Activated T-cell treated with anti-CD3 and anti-CD28 coated beads, Interleukin-2, amount 50 U/mL, for 1 hour (primary cell): ENCODE results near the gene SEMA3C.

Experiments
- DNase-seq: peaks from one replicate; pipeline ENCODE4 v3.0.0-alpha.2; 2020

SEMA3C gene

DNA sequence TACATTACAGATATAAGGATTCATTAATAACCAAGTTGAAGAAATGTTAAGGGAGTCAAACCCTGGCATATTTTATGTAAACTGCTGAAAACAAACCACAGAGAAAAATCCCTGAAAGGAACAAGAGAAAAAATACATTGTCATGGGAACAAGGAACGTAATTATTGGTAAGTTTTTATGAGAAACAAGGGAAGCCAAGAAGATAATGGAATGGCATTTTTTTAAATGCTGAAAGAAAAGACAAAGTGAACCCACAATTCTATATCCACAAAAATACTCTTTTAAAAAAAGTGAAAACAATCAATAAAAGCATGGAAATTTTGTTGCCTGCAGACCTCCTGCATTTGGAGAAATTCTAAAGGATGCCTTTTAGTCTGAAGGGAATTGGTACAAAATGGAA, 144.0 kb downstream of the SEMA3C start:
- no peak for DNase-seq

DNA sequence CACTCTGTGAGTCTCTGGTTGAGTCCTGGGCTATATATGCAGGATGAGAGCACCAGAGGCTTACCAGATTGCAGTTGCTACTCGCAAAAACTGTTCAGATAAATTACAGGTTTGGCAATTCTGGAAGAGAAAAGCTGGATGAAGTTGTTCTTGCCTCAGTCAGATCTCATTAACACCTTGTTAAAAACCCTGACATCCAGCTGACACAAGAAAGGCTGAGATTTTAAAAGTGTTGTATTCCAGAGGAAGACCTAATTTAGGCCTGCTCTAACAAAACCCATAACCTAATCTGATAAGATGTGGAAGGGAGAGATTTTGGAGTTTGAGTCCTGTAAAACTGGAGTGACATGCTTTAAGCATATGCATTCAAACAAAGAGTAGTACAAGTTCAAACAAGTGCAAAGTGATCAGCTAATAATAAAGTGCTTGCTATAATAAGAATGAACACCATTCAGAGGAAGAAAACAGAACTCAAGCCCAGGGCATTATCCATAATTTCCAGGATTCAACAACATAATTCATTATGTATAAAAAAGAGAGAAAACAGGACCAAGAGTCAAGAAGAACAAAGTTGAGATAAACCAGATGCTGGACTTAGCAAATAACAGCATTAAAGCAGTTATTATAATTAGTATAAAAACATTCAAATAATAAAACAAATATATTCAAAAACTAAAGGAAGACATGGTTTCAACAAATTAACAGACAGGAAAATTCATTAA, 144.9 kb downstream of the SEMA3C start:
- no peak for DNase-seq

DNA sequence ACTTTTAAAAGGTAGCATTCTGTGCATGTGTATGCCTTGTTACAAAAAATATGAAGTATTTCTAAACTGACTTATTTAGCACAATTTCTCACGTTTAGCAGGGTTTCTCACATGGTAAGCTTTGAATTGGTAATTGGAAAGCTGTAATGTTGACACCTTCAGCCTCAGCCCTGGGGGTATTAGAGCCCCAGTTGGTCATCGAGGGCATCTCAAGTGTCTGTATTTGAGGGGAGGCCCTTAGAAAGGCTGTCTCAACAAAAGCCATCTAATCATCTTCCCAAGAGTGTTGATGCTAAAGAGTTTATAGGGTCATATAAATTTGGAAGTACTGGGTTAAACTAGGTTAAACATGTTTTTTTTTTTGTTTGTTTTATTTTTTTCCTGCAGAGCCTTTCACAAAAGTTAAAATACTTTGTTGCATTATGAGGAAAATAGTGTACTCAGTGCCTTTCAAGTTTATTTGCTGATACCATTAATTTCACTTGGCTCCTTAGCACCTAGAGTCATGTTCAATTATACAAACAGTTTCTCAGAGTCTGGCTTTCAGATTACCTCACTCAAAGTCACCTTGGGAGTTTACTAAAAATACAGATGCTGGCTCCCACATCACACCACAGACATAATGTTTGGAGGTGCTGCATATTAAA, 146.4 kb downstream of the SEMA3C start:
- no peak for DNase-seq

DNA sequence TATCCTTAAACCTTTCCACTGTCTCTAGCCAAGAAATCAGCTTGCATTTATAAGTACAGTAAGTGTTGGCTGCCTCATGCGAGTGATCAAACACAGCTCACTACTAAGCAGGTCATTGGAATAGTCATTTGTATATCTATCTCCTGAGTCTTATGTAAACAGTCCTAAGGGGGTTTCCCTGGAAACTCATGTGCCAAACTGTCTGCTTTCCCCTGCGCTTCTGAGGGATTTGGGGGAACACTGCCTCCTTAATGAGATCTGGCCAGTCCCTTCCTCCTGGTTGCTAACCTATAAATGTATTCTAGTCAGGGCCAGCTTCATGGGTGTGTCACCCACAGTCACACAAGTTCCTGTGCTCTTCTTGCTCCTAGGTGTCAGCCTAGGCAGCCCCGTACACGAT, 147.3 kb downstream of the SEMA3C start:
- no peak for DNase-seq

DNA sequence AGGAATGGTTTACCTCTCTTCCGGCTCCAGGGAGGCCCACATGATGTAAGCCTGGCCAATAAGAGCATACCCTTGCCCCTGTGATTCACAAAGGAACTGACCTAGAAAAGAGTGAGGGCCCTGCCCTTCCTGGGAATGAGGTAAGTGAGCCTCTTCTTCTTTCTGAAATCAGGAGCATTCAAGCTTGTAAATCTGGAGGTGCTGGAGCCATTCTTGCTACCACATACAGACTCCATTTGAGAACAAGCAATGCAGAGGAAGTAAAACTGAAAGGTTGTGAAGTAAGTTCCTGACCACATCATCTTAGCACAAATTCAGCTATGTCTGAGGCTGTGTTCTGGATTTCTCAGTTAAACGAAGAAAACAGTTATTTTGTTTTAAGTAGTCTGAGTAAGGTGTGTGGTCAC, 148.2 kb downstream of the SEMA3C start:
- no peak for DNase-seq

DNA sequence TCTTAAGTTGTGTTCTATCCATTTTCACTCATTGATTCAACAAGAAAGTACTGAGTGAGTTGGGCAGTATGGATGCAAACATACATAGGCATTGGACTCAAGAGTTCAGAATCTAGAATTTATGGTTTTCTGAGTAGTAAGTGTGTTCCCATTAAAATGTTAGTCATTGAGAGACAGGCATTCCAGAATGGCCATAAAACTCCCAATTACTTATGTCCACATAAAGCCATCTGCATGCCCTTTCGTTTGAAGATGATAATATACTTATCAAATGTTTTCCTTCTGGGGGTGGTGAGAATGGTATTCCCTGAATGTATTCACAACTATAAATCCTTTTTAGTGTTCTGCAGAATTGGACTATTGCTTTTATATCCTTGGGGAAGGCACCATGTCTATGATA, 148.8 kb downstream of the SEMA3C start:
- no peak for DNase-seq

DNA sequence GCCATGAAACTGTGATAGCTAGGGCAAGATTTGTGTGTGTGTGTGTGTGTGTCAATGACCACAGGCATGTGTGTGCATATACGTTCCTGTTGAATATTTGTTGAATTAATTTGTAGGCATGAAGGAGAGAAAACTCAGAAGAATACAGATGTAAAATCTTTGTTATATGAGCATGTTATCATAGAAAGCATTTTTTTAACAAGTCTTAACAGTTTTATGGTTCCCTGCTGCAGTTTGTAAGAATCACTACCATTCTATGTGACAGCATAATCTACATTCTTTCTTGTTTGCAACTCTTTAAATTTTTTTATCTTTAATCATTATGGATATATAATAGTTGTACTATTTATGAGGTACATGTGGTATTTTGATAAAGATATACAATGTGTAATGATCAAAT, 150.1 kb downstream of the SEMA3C start:
- no peak for DNase-seq

DNA sequence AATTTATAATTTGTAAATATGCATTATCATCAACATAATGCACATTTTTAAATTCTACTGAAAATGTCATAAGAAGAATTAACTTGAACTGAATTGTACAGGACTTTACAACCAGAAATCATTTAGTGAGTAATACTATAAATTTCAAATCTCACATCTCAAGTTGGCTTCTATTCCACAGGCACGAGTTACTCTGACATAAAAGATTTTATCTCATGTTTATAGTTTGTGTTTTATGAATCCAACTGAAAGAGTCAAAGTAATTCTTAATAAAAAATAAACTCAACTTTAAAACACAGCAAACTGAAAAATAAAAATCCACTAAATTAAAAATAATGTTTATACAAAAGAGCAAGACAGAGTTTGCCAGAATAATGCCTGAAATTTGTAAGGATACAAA, 151.2 kb downstream of the SEMA3C start:
- DNase-seq = no peak

DNA sequence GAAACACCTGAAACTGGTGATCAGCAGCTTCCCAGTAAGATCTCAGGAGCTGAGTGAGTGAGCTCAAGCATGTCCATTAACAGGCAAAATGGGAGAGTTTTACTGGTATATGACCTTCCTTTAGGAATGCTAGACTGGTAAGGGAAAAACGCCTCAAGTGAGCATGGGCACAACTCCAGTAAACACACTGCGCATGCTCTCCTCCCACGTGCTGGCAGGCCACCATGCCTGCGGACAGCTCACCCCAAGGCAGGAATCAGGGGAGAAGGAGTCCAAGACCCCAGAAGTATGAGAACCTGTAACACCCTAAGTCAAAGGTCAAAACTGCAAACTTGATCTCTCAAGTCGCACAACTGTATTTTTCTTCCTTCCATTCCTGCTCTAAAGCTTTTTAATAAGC, 152.1 kb downstream of the SEMA3C start:
- no peak for DNase-seq

DNA sequence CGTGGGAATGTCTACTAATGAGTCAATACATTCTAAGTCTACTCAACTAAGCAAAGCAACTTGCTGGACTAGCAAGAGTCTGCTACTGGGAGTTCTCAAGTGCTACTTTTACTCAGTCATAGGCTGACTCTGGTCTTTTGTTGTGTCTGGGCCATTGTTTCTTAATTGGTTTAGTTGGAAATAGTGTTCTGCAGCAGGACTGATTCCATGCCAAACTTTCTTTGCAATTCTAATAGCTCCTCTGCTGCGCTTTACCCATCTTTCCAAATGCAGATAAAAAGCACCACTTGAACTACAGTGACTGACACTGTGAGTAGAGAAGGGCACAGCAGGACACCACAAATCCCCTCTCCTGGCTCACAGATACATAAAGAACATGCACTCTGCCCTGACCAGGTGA, 154.7 kb downstream of the SEMA3C start:
- DNase-seq = no peak

DNA sequence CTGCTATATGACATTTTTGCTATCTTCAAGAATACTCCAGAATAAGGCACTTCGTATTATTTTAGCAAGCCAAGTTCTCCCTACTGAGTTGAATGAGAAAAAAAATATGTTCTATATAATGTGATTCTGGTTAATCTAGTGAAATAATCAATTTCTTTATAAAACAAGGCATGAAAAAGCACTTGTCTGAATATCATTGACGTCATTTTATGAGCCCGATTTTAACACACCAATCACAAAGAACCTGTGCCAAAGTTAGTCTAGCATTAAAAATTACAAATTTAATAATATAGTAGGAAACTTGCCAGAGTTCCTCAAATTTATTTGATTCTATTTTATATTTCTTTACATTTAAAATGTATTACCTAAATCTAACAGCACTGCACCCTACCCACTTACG, 155.1 kb downstream of the SEMA3C start:
- DNase-seq = no peak

DNA sequence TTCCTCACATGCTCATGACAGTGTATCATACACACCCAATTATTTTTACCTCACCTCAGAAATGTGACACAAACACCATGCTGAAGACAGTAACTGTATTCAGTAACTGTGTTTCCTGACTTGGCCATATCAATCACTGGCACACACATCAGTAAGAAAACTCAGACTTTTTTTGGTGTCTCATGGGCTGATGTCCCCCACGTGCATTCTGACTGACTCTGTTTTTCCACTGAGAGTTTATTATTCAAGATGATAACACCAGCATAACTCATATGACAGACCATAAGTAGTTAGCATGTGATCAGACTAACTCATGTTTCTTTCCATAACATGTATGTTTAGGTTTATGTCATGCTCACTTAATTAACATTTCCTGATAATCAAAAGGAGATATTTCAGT, 155.6 kb downstream of the SEMA3C start:
- DNase-seq = no peak

DNA sequence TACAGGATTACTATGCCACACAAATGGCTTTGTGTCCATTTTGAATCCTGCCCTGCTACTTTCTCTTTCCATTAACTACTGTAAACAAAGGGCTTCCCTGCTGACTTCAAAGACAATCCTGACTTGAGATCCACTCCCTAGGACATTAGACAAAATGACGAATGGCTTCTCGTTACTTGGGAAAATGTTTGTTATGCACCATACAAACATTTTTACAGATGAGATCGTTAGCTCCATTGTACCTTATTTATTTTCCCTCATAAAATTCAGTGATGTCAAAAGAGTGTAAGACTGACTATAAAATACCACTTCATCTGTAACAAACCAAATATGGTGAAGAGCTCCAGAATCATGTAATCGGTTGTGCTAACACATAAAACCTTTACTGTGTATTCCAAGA, 158.6 kb downstream of the SEMA3C start:
- no peak for DNase-seq

DNA sequence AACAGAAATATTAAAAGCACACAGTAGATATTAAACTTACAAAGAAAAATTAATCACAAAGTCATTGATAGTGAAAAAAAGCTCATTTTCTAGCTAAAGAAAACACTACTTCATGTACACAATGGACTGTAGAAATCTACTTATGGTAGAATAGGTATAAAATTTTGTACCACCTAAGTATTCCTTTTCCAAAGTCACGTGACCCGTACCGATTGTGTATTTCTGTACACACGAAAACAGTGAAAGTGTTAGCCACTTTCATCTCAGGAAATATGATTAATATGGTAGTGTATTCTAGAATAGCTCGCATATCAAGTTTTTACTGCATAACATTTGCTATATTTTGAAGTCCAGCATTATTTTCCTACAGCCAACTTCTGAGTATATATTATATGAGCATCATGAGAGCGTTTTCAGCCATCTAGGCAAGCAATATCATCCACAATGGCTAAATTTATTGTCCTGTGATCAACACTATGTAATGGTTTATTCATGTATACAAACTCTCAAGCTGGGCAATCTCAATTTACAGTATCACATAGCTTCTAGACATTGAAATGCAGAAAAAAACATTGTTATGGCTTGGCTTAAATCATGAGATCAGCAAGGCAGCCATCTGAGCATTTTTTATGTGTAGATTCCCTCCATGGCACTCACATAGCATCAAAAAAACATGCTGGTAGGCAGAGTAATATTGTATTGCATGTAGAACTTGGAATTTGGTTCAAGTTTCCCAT, 165.7 kb downstream of the SEMA3C start:
- DNase-seq = no peak

DNA sequence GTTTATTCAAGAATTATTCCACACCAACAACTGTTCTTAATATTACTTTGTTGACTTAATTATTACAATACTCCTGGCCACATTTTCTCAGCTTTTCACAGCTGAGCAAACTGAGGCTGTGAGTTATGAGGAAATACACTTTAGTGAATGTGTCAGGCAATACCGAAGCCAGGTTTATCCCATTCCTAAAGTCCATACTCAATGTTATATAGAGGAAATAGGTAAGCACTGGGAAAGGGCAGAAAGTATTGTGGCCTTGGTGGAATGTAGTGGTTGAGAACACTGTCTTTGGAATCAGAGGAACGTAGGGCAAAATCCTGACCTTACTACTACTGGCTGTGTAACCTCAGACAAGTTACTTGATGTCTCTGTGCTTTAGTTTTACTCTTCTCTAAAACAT, 169.6 kb downstream of the SEMA3C start:
- no peak for DNase-seq

DNA sequence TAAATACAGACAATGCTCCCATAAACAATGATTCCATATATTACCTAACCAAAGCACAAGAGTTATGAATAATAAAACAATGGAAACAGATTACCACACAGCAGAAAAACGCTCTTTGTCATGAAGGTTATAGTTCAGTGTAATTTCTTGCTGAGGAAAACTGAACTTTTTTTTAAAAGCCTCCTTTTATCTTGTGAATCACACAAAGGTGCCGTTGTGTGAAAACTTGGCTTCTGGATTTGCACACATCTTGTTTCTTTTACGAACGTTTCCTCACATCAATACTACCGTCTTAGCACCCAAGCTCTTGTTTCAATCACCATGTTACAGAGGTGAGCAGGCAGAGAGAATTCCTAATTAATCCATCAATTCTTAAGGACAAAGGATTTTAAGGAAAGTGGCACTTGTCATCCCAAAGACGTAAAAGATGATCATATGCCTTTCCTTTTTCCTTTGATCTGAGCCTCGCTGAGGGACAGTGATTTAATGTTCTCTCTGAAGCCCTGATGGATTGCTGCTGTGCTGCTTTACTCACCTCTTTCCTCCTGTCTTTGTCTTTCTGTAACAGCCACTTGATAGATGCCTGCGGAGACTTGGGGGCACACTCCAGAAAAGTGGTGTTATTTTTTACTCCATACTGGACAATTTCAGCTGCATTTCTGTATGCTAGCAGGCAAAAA, 170.3 kb downstream of the SEMA3C start:
- DNase-seq = no peak

DNA sequence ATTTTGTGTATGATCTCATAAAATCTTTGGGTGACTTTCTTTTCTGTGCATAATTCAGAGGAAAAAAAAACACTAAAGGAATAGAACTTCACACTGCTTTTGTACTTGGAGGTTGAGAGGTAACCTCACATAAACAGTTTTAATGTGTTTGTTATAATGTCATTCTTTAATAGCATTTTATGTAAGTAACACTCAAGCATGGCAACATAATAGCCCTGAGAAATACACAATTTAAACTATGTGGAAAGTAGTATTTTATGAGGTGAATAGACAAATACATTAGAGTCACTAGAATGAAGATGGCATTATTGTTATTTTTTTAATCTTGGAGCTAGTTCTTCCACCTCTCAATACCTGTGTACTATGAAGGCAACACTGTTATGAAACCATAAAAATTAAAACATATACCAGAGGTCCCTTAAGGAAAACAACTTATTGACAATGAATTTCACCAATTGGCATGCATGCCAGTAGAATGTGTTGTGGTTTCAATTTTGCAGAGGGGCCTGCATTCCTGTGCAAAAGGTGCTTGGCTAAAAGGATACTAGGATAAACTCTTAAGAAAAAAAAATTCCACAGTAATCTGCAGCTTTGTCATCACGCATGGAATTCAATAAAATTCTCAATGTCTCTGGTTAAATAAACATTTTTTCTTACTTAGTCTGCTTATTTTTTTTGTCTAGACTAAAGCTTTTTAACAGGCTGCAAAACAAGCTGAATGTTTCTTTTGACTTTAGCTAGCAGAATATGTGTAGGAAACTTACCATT, 177.9 kb downstream of the SEMA3C start:
- DNase-seq = no peak

DNA sequence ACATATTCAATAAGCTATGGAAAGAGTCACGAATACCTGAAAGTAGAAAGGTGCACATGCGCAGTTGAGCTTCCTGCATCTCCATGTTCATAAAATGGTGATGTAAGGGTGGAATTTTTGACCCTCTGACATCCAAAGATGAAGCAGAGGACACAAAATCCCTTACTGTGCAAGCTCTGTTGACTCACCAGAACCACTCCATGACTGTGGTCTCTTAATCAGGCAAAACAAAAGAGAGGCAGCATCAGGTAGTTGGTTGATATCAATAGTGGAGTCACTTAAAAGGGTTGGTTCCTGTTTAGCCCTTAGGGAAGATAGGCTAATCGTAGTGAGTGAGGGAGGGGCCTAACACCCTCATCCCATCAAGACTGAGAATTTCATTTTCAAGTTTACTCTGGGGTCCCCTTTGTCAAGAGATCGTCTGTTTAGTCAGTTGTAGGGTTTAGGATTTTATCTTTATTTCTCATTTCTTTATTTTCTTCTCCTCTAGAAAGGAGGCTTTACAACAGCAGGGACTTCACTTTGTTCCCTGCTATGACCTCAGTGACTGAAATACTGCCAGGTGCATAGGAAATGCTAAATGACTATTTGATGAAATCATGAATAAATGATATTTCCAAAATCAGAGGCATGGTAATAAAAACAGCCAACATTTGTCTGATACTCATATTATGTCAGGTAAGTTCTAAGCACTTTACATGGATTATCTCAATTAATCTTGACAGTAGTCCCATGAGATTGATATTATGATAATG, 182.3 kb downstream of the SEMA3C start:
- no peak for DNase-seq

DNA sequence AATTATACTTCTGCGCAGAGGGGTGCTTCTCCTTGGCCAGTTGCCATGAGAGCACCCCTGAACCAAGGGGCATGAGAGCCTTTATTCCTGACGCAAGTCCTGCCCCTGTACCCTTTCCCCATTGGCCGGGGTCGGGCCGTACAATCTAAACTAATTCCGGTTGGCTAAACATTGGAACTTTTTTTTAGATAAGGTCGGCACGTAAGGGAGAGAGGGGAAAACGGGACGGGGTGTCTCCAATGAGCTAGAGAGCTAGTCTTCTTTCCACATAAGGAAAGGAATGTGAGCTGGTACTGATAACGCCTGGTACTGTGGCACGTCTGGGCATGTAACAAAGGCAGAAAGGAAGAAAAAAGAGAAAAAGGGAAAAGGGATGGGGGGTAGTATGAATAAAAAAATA, 183.5 kb downstream of the SEMA3C start:
- DNase-seq = no peak

DNA sequence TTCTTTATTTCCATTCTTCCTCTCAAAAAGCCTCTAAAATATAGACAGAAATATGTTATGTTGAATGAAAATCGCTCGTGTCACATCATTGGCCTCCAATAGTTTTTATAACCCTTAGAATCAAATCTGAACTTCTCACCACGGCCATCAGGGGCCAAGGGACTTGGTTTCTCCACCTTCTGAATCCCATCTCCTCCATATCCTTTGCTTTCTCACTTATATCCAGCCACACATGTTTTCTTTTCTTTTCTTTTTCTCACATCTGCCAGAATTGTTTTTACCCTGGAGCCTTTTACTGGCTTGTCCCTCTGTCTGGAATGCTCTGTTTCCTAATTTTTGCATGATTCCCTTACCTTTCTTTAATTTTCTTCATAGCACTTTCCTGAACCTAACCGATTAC, 184.8 kb downstream of the SEMA3C start:
- DNase-seq = no peak

DNA sequence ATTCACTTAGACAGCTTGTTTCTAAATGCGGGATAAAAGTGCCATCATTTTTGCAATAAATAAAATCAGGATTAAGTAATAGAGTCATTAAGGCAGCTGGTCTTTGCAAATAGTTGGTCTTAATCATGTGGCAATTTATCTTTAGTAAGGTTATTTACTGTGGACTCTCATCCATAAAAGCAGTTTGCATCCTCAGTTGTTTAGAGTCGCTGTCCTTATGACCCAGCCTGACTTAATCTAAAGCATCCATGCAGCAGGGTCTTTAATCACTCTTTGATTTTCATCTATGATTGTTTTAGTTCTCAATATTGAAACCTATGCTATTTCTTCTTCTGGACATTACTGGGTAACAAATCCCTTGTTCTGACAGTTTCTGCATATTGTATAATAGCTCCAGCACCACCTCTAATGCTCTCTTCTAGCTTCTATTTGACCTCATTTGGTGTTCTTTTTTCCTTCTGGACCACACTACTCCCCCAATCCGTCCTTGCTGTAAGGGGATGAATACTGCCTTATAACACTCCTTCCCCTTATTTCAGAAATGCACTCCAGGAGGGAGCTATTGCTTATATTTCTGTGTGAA, 185.4 kb downstream of the SEMA3C start:
- DNase-seq = no peak

DNA sequence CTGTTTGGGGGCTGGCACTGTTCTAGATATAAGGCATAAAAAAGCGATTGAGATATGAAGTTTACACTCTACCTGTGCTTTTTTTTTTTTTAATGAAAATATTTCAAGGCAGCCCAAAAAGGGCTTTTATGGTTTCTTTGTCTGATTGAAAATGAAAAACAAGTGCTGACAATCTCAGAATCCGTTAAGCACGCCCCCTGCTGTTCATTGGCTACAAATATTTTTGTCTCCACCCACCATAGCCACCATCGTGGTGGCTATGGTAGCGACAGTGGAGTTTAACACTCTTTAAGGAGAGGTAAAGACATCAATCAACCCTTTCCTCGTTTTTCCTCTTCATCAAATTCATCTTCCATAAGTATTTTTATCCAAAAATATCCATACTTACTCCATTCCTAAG, 186.2 kb downstream of the SEMA3C start:
- no peak for DNase-seq
